ENCODE results near the gene MGAM2. TPM values are rescaled to one million over a fixed set of nuclear protein-coding genes. Genes with fewer than 3 reads are reported as not detected.

MGAM2 gene
- total and polyA plus RNA-seq, 2 donors = 0.02 to 0.09 TPM

- no peak for DNase-seq (ENCODE audit: low read depth in 6 of 9, low spot score in 9 of 9)
Measured at GRCh38 chr7:142180426-142180825, 68.9 kb downstream of the MGAM2 start.

GRCh38 chr7:142181211-142181610, 69.7 kb downstream of the MGAM2 start:
- DNase-seq (ENCODE audit: low read depth in 6 of 9, low spot score in 9 of 9) = no peak
- 98% methylated on average over 2 of the region's 2 CpGs for WGBS
- H3K4me3 ChIP-seq (ENCODE audit: low read length in 2 of 2) = no peak overlapping the region
- no peaks in the 10 kb centered on the region for H3K27me3 ChIP-seq (ENCODE audit: control insufficient read depth in 2 of 2, insufficient read depth in 1 of 2, low read length in 1 of 2)
- H3K27ac ChIP-seq (ENCODE audit: low read depth in 1 of 2, low read length in 1 of 2) = no peak overlapping the region
- no peaks in the 10 kb centered on the region for H3K4me1 ChIP-seq (ENCODE audit: control insufficient read depth in 2 of 2, insufficient read depth in 2 of 2, low read length in 2 of 2)
- H3K36me3 ChIP-seq (ENCODE audit: control insufficient read depth in 2 of 2, insufficient read depth in 2 of 2, low read length in 1 of 2) = no peaks in the 10 kb centered on the region
- no peaks in the 10 kb centered on the region for H3K9me3 ChIP-seq (ENCODE audit: control insufficient read depth in 2 of 2, insufficient read depth in 1 of 2, low read length in 1 of 2)

More at GRCh38 chr7:142180426-142180825, 68.9 kb downstream of the MGAM2 start:
- Histone ChIP-seq H3K9me3 (ENCODE audit: control insufficient read depth in 2 of 2, insufficient read depth in 1 of 2, low read length in 1 of 2) (no peaks in the 10 kb centered on the region), H3K4me1 (ENCODE audit: control insufficient read depth in 2 of 2, insufficient read depth in 2 of 2, low read length in 2 of 2) (no peaks in the 10 kb centered on the region), H3K27ac (ENCODE audit: low read depth in 1 of 2, low read length in 1 of 2) (no peak overlapping the region), H3K36me3 (ENCODE audit: control insufficient read depth in 2 of 2, insufficient read depth in 2 of 2, low read length in 1 of 2) (no peaks in the 10 kb centered on the region), H3K27me3 (ENCODE audit: control insufficient read depth in 2 of 2, insufficient read depth in 1 of 2, low read length in 1 of 2) (no peaks in the 10 kb centered on the region), H3K4me3 (ENCODE audit: low read length in 2 of 2) (no peak overlapping the region)
- 97% methylated on average over 1 of the region's 1 CpG for WGBS

DNA sequence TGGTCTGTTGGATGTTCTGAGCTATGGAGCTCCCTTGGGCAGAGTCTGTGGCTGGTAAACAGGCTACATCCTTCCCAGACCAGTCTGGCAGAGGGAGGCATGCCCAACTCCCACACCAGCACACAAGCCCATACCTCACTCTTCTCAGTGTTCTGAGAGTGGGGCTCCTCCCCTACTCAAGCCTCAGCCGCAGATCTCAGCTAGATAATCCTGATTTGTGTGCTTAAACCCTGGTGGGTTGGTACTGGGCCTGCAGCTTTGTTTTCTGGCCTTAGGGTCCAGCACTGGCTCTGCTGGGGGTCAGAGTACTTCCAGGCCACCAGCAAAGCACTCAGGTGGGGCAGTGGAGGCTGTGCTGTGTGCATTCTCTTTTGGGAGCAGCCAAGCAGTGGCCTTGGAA, 70.4 kb downstream of the MGAM2 start:
- no peaks in the 10 kb centered on the region for H3K4me1 ChIP-seq (ENCODE audit: control insufficient read depth in 2 of 2, insufficient read depth in 2 of 2, low read length in 2 of 2)
- H3K36me3 ChIP-seq (ENCODE audit: control insufficient read depth in 2 of 2, insufficient read depth in 2 of 2, low read length in 1 of 2) = no peaks in the 10 kb centered on the region
- no peaks in the 10 kb centered on the region for H3K9me3 ChIP-seq (ENCODE audit: control insufficient read depth in 2 of 2, insufficient read depth in 1 of 2, low read length in 1 of 2)
- H3K27ac ChIP-seq (ENCODE audit: low read depth in 1 of 2, low read length in 1 of 2) = no peak overlapping the region
- H3K27me3 ChIP-seq (ENCODE audit: control insufficient read depth in 2 of 2, insufficient read depth in 1 of 2, low read length in 1 of 2) = no peaks in the 10 kb centered on the region
- DNase-seq (ENCODE audit: low read depth in 6 of 9, low spot score in 9 of 9) = no peak
- 95% methylated on average over 1 of the region's 1 CpG for WGBS
- H3K4me3 ChIP-seq (ENCODE audit: low read length in 2 of 2) = no peak overlapping the region

DNA sequence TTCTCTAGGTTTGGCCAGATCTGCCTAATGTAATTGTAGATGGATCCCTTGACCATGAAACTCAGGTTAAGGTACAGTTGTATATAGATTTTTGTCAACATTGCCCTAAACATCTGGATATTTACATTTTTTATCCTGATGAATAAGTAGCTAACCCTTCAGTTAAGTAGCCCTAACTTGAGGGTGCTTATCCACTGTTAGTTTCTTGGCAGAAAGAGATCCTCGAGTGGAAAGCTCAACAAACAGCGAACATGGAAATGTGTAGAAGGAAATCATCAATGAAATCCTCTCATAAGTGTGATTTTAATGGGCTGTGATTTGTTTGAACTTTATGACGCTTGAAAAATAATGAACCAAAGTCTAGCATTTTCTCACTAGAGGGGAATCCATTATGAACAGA, 73.6 kb downstream of the MGAM2 start:
- Histone ChIP-seq H3K27me3 (ENCODE audit: control insufficient read depth in 2 of 2, insufficient read depth in 1 of 2, low read length in 1 of 2) (no peaks in the 10 kb centered on the region), H3K36me3 (ENCODE audit: control insufficient read depth in 2 of 2, insufficient read depth in 2 of 2, low read length in 1 of 2) (no peaks in the 10 kb centered on the region), H3K4me1 (ENCODE audit: control insufficient read depth in 2 of 2, insufficient read depth in 2 of 2, low read length in 2 of 2) (no peaks in the 10 kb centered on the region), H3K4me3 (ENCODE audit: low read length in 2 of 2) (no peak overlapping the region), H3K27ac (ENCODE audit: low read depth in 1 of 2, low read length in 1 of 2) (no peak overlapping the region), H3K9me3 (ENCODE audit: control insufficient read depth in 2 of 2, insufficient read depth in 1 of 2, low read length in 1 of 2) (no peaks in the 10 kb centered on the region)
- WGBS = 96% methylated on average over 3 of the region's 3 CpGs
- DNase-seq (ENCODE audit: low read depth in 6 of 9, low spot score in 9 of 9) = no peak

GRCh38 chr7:142185801-142186200, 74.3 kb downstream of the MGAM2 start:
- Histone ChIP-seq H3K36me3 (ENCODE audit: control insufficient read depth in 2 of 2, insufficient read depth in 2 of 2, low read length in 1 of 2) (no peaks in the 10 kb centered on the region), H3K4me1 (ENCODE audit: control insufficient read depth in 2 of 2, insufficient read depth in 2 of 2, low read length in 2 of 2) (no peaks in the 10 kb centered on the region), H3K4me3 (ENCODE audit: low read length in 2 of 2) (no peak overlapping the region), H3K27me3 (ENCODE audit: control insufficient read depth in 2 of 2, insufficient read depth in 1 of 2, low read length in 1 of 2) (no peaks in the 10 kb centered on the region), H3K9me3 (ENCODE audit: control insufficient read depth in 2 of 2, insufficient read depth in 1 of 2, low read length in 1 of 2) (no peaks in the 10 kb centered on the region), H3K27ac (ENCODE audit: low read depth in 1 of 2, low read length in 1 of 2) (no peak overlapping the region)
- no peak for DNase-seq (ENCODE audit: low read depth in 6 of 9, low spot score in 9 of 9)
- 73% methylated on average over 5 of the region's 5 CpGs for WGBS

DNA sequence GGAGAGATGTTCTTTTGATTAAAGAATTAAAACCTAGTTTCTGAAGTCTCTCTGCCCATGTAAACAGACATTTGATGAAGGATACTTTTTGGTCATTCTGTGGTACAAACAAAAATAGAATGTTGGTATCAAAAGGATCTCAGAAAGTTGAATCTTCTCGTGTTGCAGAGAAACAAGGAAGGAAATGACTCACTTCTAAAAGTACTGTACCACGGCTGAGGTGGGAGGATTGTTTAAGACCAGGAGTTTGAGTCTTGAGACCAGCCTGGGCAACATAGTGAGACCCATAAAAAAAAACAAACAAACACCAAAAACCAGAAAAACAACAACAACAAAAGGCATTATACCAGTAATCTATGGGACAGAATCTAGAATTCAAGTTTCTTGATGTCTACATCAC, 76.6 kb downstream of the MGAM2 start:
- H3K27ac ChIP-seq (ENCODE audit: low read depth in 1 of 2, low read length in 1 of 2) = no peak overlapping the region
- WGBS = 9% methylated on average over 2 of the region's 2 CpGs
- no peaks in the 10 kb centered on the region for H3K9me3 ChIP-seq (ENCODE audit: control insufficient read depth in 2 of 2, insufficient read depth in 1 of 2, low read length in 1 of 2)
- no peak overlapping the region for H3K4me3 ChIP-seq (ENCODE audit: low read length in 2 of 2)
- no peaks in the 10 kb centered on the region for H3K36me3 ChIP-seq (ENCODE audit: control insufficient read depth in 2 of 2, insufficient read depth in 2 of 2, low read length in 1 of 2)
- H3K4me1 ChIP-seq (ENCODE audit: control insufficient read depth in 2 of 2, insufficient read depth in 2 of 2, low read length in 2 of 2) = no peaks in the 10 kb centered on the region
- DNase-seq (ENCODE audit: low read depth in 6 of 9, low spot score in 9 of 9) = no peak
- H3K27me3 ChIP-seq (ENCODE audit: control insufficient read depth in 2 of 2, insufficient read depth in 1 of 2, low read length in 1 of 2) = no peaks in the 10 kb centered on the region

DNA sequence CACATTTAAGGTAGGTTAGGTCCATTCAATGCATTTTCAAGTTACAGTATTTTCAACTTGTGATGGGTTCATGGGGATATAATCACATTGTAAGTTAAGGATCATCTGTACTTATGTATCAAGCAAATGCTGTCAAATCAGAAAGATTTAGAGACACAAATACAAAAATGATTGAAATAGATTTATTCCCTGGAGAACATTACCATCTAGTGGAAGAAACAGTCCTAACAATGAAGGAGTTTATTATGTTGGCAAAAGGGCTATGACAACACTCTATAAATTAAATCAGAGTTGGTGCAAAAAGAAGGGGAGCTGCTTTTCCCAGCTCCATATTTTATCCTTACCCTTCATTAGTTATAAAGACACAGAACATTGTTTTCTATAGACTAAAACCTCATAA, 77.3 kb downstream of the MGAM2 start:
- Histone ChIP-seq H3K36me3 (ENCODE audit: control insufficient read depth in 2 of 2, insufficient read depth in 2 of 2, low read length in 1 of 2) (no peaks in the 10 kb centered on the region), H3K4me1 (ENCODE audit: control insufficient read depth in 2 of 2, insufficient read depth in 2 of 2, low read length in 2 of 2) (no peaks in the 10 kb centered on the region), H3K4me3 (ENCODE audit: low read length in 2 of 2) (no peak overlapping the region), H3K27me3 (ENCODE audit: control insufficient read depth in 2 of 2, insufficient read depth in 1 of 2, low read length in 1 of 2) (no peaks in the 10 kb centered on the region), H3K27ac (ENCODE audit: low read depth in 1 of 2, low read length in 1 of 2) (no peak overlapping the region), H3K9me3 (ENCODE audit: control insufficient read depth in 2 of 2, insufficient read depth in 1 of 2, low read length in 1 of 2) (no peaks in the 10 kb centered on the region)
- DNase-seq (ENCODE audit: low read depth in 6 of 9, low spot score in 9 of 9) = peak in 1 of 9 donors; percentile 14

- Histone ChIP-seq H3K4me1 (ENCODE audit: control insufficient read depth in 2 of 2, insufficient read depth in 2 of 2, low read length in 2 of 2) (no peaks in the 10 kb centered on the region), H3K9me3 (ENCODE audit: control insufficient read depth in 2 of 2, insufficient read depth in 1 of 2, low read length in 1 of 2) (no peaks in the 10 kb centered on the region), H3K27ac (ENCODE audit: low read depth in 1 of 2, low read length in 1 of 2) (no peak overlapping the region), H3K4me3 (ENCODE audit: low read length in 2 of 2) (no peak overlapping the region), H3K27me3 (ENCODE audit: control insufficient read depth in 2 of 2, insufficient read depth in 1 of 2, low read length in 1 of 2) (no peaks in the 10 kb centered on the region), H3K36me3 (ENCODE audit: control insufficient read depth in 2 of 2, insufficient read depth in 2 of 2, low read length in 1 of 2) (no peaks in the 10 kb centered on the region)
- WGBS = 98% methylated on average over 4 of the region's 4 CpGs
- no peak for DNase-seq (ENCODE audit: low read depth in 6 of 9, low spot score in 9 of 9)
Measured at GRCh38 chr7:142194201-142194600, 82.7 kb downstream of the MGAM2 start.

DNA sequence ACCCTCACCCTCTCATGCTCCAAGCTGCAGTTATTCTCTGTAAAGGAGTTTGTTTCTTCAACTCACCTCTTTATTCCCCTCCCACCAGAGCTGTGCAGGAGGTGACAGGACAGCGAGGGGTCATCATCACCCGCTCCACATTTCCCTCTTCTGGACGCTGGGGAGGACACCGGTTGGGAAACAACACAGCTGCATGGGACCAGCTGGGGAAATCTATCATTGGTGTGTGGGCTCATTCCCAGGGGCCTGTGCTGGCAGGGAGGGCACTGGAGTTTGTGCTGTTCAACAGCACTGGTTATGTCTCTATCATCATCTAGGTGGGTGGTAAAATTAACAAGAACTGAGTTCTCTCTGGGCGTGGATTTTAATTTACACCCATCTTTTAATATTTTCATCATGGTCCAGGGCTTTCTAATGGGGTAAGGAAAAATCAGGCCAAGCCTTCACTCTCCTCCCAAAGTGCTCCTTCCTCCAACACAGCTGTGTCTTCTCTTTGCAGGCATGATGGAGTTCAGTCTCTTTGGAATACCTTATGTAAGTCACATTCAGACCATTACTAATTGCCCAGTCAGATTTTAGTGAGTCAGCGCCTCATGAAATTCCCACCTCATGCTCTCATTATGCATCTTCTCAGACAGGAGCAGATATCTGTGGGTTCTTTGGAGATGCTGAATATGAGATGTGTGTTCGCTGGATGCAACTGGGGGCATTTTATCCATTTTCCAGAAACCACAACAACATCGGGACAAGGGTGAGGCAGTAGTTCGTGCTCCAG, 84.7 kb downstream of the MGAM2 start:
- no peaks in the 10 kb centered on the region for H3K27me3 ChIP-seq (ENCODE audit: control insufficient read depth in 2 of 2, insufficient read depth in 1 of 2, low read length in 1 of 2)
- H3K36me3 ChIP-seq (ENCODE audit: control insufficient read depth in 2 of 2, insufficient read depth in 2 of 2, low read length in 1 of 2) = no peaks in the 10 kb centered on the region
- H3K27ac ChIP-seq (ENCODE audit: low read depth in 1 of 2, low read length in 1 of 2) = no peak overlapping the region
- no peaks in the 10 kb centered on the region for H3K4me1 ChIP-seq (ENCODE audit: control insufficient read depth in 2 of 2, insufficient read depth in 2 of 2, low read length in 2 of 2)
- no peak for DNase-seq (ENCODE audit: low read depth in 6 of 9, low spot score in 9 of 9)
- 95% methylated on average over 9 of the region's 9 CpGs for WGBS
- H3K9me3 ChIP-seq (ENCODE audit: control insufficient read depth in 2 of 2, insufficient read depth in 1 of 2, low read length in 1 of 2) = no peaks in the 10 kb centered on the region
- no peak overlapping the region for H3K4me3 ChIP-seq (ENCODE audit: low read length in 2 of 2)

Data from thymus (tissue), 11 donors.